ENCODE data around the gene C1orf122. TPM values are rescaled to one million over a fixed set of nuclear protein-coding genes. Genes with fewer than 3 reads are reported as not detected.

Gene C1orf122
- total and polyA plus RNA-seq, 10 of the 15 experiments (the other 5 are each of a cell fraction or from before 2014, with no cell fraction given) = 1.6 to 35.8 (median 14.8) TPM

GRCh38 chr1:37822906-37823815 is 15.6 kb downstream of the C1orf122 start:
- 80% methylated on average over 9 of the region's 9 CpGs for WGBS (ENCODE audit: insufficient coverage, insufficient replicate concordance, low lambda C conversion rate, missing lambda C conversion rate)
- in situ Hi-C loops (cut with MboI) = no loop called here
- Histone ChIP-seq H3K4me3 (no peak overlapping the region), H3K27me3 (replicated peaks in 1 of 2; ENCODE audit: control insufficient read depth in 2 of 2, insufficient read depth in 2 of 2, low read length in 1 of 2) (no peaks in the 10 kb centered on the region), H2AFZ (ENCODE audit: control insufficient read depth, low read depth, low read length) (no peak overlapping the region), H3K4me1 (ENCODE audit: control insufficient read depth, insufficient read depth, low read length) (peaks cover 7% of the 10 kb centered on the region; the same call in 1 of the 2 replicates), H3K36me3 (ENCODE audit: control insufficient read depth in 2 of 2, insufficient read depth in 2 of 2, low read length in 1 of 2) (peaks cover 9 to 20% of the 10 kb centered on the region in 2 experiments), H3K4me2 (ENCODE audit: control insufficient read depth, insufficient read depth) (no peak overlapping the region), H4K20me1 (ENCODE audit: control insufficient read depth, insufficient read depth) (no peaks in the 10 kb centered on the region), H3K79me2 (ENCODE audit: control insufficient read depth, insufficient read depth, low read length) (no peaks in the 10 kb centered on the region), H3K9ac (ENCODE audit: control insufficient read depth, insufficient read depth, low read length) (no peak overlapping the region), H3K27ac (ENCODE audit: control insufficient read depth, insufficient read depth) (no peak overlapping the region), H3K9me3 (replicated peaks; ENCODE audit: control insufficient read depth, insufficient read depth, low read length) (no peaks in the 10 kb centered on the region)
- RAD21 ChIA-PET (ENCODE audit: unreplicated experiment) = interaction anchor here (1.0 kb wide), 1 partner anchor 15 kb away, joined by 3 read pairs; the partner anchor contains the start of genes C1orf122 and YRDC
- POLR2A ChIA-PET = no interaction called here
- DNase-seq (ENCODE audit: low read depth, low spot score) (no peak), ATAC-seq (no peak), FAIRE-seq (peak; percentile 18)
- SMC1A ChIA-PET (ENCODE audit: uncharacterized antibody, unreplicated experiment) = interaction anchor here (0.9 to 1.3 kb wide), 2 partner anchors 15 to 126 kb away, joined by 3 to 4 read pairs; partner anchors contain the start of gene YRDC
- CTCF ChIA-PET = interaction anchor here (0.5 to 0.7 kb wide), 2 partner anchors 75 to 1492 kb away, joined by 3 read pairs; no protein-coding TSS in a partner anchor
- intact Hi-C loops (cut with micrococcal nuclease; ENCODE audit: unreplicated experiment) = no loop called here
- TF ChIP-seq NBN (IDR thresholded peaks at IDR 0.05) (no peak), RUNX3 (IDR thresholded peaks at IDR 0.05; ENCODE audit: low read length) (0 out of 2 replicates have a peak, but pooled peaks have one; percentile 26)
- no TSS peak for BruUV-seq (replicated peaks)

- Histone ChIP-seq H3K79me2 (ENCODE audit: control insufficient read depth, insufficient read depth, low read length) (no peaks in the 10 kb centered on the region), H3K9me3 (replicated peaks; ENCODE audit: control insufficient read depth, insufficient read depth, low read length) (no peaks in the 10 kb centered on the region), H3K27ac (ENCODE audit: control insufficient read depth, insufficient read depth) (no peak overlapping the region), H3K4me3 (no peak overlapping the region), H4K20me1 (ENCODE audit: control insufficient read depth, insufficient read depth) (no peaks in the 10 kb centered on the region), H3K4me1 (ENCODE audit: control insufficient read depth, insufficient read depth, low read length) (peaks cover 7% of the 10 kb centered on the region; the same call in 1 of the 2 replicates), H3K36me3 (ENCODE audit: control insufficient read depth in 2 of 2, insufficient read depth in 2 of 2, low read length in 1 of 2) (peaks cover 9 to 20% of the 10 kb centered on the region in 2 experiments), H3K4me2 (ENCODE audit: control insufficient read depth, insufficient read depth) (no peak overlapping the region), H2AFZ (ENCODE audit: control insufficient read depth, low read depth, low read length) (no peak overlapping the region), H3K27me3 (replicated peaks in 1 of 2; ENCODE audit: control insufficient read depth in 2 of 2, insufficient read depth in 2 of 2, low read length in 1 of 2) (no peaks in the 10 kb centered on the region), H3K9ac (ENCODE audit: control insufficient read depth, insufficient read depth, low read length) (no peak overlapping the region)
- RAD21 ChIA-PET (ENCODE audit: unreplicated experiment) = no interaction called here
- no peak for FAIRE-seq
- CTCF ChIA-PET = interaction anchor here (0.7 kb wide), 1 partner anchor 74 kb away, joined by 3 read pairs; no protein-coding TSS in a partner anchor
- ATAC-seq = no peak
- 96% methylated on average over 2 of the region's 2 CpGs for WGBS (ENCODE audit: insufficient coverage, insufficient replicate concordance, low lambda C conversion rate, missing lambda C conversion rate)
- DNase-seq (ENCODE audit: low read depth, low spot score) = no peak
- no TSS peak for BruUV-seq (replicated peaks)
- POLR2A ChIA-PET = no interaction called here
- in situ Hi-C loops (cut with MboI) (no loop called here), intact Hi-C loops (cut with micrococcal nuclease; ENCODE audit: unreplicated experiment) (no loop called here)
- SMC1A ChIA-PET (ENCODE audit: uncharacterized antibody, unreplicated experiment) = no interaction called here
- TF ChIP-seq NBN (IDR thresholded peaks at IDR 0.05) = no peak
- TF ChIP-seq E2F8 (IDR thresholded peaks at IDR 0.05; ENCODE audit: low read depth, partially characterized antibody) = no peak
- no peak for TF ChIP-seq NFIC (IDR thresholded peaks at IDR 0.05; ENCODE audit: low read depth, low read length)
- TF ChIP-seq ZBTB40 (IDR thresholded peaks at IDR 0.05; ENCODE audit: borderline replicate concordance) = peak; percentile 82
- no peak for TF ChIP-seq ETV6 (conservative IDR thresholded peaks at IDR 0.05 in 1 of 2, IDR thresholded peaks at IDR 0.05 in 1 of 2; ENCODE audit: borderline replicate concordance in 1 of 2, low read depth in 1 of 2)
- no peak for TF ChIP-seq POLR2AphosphoS2 (IDR thresholded peaks at IDR 0.05; ENCODE audit: low read depth, low read length)
Measured at GRCh38 chr1:37824001-37824400, 16.4 kb downstream of the C1orf122 start.
